ENCODE data around the gene ADAM12.

Gene ADAM12

DNA sequence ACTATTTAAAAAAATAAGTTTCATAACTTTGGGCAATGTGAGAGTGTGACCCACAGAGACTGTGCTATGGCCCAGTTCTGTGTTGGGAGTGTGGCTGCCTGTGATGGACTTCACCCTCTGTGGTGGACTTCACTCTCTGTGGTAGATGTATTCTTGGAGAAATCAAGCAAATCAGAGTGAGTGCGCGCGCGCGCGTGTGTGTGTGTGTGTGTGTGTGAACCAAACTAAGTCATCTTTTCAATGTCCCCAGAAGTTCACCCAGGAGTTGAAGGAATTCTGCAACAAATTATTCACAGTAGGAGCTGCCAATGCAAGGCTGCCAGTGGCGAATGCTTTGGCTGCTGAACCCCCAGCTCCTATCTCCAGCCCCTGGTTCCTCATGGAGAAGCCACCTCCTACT is 184.5 kb downstream of the ADAM12 start:
- H3K4me3 ChIP-seq (ENCODE audit: low read depth, low read length), result no peak overlapping the region
- DNase-seq (ENCODE audit: low read depth), result no peak
- no peak for TF ChIP-seq CTCF (IDR thresholded peaks at IDR 0.05; ENCODE audit: control insufficient read depth, extremely low read depth, insufficient read depth)

DNA sequence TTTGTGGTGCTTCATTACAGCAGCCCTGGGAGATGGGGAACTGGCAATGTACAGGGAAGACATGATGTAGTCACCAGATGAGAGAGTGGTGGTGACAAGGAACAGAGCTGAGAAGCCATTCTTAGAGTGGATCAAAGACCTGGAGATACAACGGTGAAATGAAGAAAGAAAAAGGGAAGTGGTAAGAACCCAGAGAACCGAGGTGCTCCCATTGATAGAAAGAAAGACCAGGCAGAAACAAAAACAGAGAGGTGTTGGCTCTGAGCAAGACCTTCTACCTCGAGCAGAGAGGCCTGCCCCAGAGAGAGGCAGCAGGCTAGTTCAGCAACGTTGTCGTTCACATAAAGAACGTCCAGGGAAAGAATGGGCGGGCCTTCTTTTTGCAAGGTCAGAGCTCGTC is 186.7 kb downstream of the ADAM12 start:
- no peak for TF ChIP-seq CTCF (IDR thresholded peaks at IDR 0.05; ENCODE audit: control insufficient read depth, extremely low read depth, insufficient read depth)
- no peak for DNase-seq (ENCODE audit: low read depth)
- no peak overlapping the region for H3K4me3 ChIP-seq (ENCODE audit: low read depth, low read length)

DNA sequence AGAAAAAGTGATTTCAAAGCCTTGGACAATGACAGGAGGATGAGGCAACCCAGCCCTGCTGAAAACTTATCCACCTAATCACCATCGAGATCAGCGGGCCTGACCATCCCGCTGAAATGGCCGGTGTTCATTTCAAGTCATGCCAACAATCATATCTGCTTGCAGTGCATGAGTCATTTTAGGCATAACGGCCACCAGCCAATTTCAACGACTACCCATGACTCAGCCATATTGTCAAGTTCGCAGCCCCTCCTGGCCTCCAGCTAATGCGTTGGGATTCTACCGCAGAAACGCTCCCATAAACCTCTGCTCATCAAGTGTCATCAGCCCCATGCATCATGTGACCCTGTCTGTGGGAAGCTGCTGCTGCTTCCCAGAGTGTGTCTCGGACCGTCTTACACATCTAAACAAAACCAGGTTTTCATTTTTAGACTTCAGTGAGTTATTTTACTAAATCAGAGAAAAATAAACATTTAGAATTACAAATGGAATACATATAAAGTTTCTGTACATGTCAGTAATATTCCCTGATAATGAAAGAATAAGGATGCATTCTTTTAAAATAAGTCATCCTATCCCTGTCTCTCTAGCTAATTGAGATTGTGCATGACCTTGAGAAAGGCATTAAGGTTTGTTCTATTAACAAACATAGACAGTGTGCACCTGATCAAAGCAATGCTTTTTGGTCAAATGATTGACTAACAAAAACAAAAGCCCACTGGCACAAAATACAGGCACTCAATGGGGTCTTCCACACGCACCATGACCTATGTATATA is 188.9 kb downstream of the ADAM12 start:
- TF ChIP-seq CTCF (IDR thresholded peaks at IDR 0.05; ENCODE audit: control insufficient read depth, extremely low read depth, insufficient read depth), result no peak
- H3K4me3 ChIP-seq (ENCODE audit: low read depth, low read length), result no peak overlapping the region
- no peak for DNase-seq (ENCODE audit: low read depth)

DNA sequence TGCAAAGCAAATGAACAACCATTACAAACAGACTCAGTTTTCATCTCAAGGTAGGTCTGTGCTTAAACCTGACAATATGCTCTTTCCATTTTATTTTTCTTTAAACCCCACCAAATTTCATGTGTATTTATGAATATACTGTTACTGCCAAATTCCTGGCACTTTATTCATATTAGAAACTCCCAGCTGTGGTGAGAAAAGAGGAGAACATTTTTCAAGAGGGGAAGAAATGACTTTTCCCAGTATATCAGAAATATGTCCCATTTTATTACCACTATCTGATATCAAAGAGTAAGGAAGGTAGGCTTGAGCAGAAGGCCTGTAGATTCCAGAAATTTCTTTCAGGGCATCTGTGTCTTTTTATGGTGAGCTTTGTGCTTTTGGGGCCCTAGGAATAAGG is 189.6 kb downstream of the ADAM12 start:
- H3K4me3 ChIP-seq (ENCODE audit: low read depth, low read length), result no peak overlapping the region
- no peak for TF ChIP-seq CTCF (IDR thresholded peaks at IDR 0.05; ENCODE audit: control insufficient read depth, extremely low read depth, insufficient read depth)
- no peak for DNase-seq (ENCODE audit: low read depth)

- H3K4me3 ChIP-seq (ENCODE audit: low read depth, low read length), result no peak overlapping the region
- no peak for TF ChIP-seq CTCF (IDR thresholded peaks at IDR 0.05; ENCODE audit: control insufficient read depth, extremely low read depth, insufficient read depth)
- DNase-seq (ENCODE audit: low read depth), result no peak
Observed at GRCh38 chr10:126197036-126197543, 191.2 kb downstream of the ADAM12 start.

DNA sequence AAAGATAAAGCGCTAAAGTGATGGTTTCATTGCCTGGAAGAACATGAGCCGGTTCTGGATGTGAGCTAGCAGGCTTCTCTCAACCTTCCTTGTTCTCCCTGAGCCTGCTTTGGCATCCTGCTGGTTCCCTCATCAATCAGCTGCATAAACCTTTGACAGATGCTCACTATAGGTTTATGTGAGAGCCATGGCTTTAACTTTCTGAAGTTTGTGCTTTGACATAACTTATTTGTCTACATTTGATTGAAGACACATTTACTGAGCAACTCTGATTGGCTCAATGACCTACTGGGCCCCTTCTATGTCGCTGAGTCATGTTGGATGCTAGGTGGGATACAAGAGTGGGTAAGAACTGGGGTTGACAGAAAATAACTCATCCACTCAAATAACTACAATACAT is 192.0 kb downstream of the ADAM12 start:
- no peak for TF ChIP-seq CTCF (IDR thresholded peaks at IDR 0.05; ENCODE audit: control insufficient read depth, extremely low read depth, insufficient read depth)
- no peak for DNase-seq (ENCODE audit: low read depth)
- H3K4me3 ChIP-seq (ENCODE audit: low read depth, low read length), result no peak overlapping the region

- no peak for TF ChIP-seq CTCF (IDR thresholded peaks at IDR 0.05; ENCODE audit: control insufficient read depth, extremely low read depth, insufficient read depth)
- no peak overlapping the region for H3K4me3 ChIP-seq (ENCODE audit: low read depth, low read length)
- no peak for DNase-seq (ENCODE audit: low read depth)
Observed at GRCh38 chr10:126191192-126191591, 197.1 kb downstream of the ADAM12 start.

Measured in LNCaP clone FGC (cell line).